Hematopoietic multipotent progenitor cell treated with erythropoietin and hydrocortisone succinate and interleukin-3 and kit ligand, for 6 days (in vitro differentiated cells): ENCODE data around the gene THBD.

Source experiments
- DNase-seq: peaks from one replicate; pipeline ENCODE4 v3.0.0-alpha.2; 2015

Gene THBD

DNA sequence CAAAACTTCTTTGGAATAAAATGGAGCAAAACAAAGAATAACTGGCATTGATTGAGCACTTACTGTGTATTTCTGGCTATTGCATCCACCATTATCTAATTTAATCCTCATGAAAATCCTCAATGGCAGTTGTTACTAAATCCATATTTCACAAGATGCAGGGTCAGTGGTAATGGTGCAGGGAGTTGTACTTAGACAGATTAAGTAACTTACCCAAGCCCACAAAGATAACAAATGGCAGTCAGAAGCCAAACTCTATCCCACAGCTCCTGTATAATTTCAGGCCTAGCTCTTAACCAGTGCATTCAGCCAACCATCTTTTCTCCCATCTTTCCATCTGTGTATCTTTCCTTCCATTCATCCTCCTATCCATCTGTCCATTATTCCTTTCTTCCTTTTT lies 43.7 kb downstream of the THBD start:
- DNase-seq, result peak; percentile 48

GRCh38 chr20:23003881-23004460 lies 45.5 kb downstream of the THBD start:
- no peak for DNase-seq

DNA sequence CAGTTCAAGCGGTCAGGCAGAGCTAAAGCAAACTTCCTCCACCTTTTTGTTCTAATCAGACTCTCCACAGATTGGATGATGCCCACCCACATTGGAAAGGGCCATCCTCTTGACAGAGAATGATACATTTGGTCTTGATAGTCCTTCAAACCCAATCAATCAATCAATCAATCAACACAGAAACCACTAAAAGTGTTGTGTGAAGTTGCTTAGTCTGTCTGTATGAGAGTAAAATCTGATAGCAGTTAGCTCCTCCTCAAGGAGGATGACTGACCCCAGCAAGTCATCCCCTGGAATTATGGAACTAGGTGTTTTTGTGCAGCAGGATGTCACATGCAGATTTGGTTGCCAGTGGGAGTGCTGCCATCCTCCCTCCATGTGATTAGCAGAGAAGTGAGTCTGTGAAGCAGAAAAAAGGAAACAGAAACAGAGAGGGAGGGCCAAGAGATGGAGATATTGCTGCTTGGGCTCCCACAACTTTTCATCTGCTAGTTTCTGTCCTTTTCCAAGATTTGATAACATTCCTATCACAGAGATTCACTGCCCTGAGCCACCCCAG lies 46.3 kb downstream of the THBD start:
- no peak for DNase-seq

- DNase-seq, result peak; percentile 10
Observed at GRCh38 chr20:23002276-23002675, 47.2 kb downstream of the THBD start.

DNA sequence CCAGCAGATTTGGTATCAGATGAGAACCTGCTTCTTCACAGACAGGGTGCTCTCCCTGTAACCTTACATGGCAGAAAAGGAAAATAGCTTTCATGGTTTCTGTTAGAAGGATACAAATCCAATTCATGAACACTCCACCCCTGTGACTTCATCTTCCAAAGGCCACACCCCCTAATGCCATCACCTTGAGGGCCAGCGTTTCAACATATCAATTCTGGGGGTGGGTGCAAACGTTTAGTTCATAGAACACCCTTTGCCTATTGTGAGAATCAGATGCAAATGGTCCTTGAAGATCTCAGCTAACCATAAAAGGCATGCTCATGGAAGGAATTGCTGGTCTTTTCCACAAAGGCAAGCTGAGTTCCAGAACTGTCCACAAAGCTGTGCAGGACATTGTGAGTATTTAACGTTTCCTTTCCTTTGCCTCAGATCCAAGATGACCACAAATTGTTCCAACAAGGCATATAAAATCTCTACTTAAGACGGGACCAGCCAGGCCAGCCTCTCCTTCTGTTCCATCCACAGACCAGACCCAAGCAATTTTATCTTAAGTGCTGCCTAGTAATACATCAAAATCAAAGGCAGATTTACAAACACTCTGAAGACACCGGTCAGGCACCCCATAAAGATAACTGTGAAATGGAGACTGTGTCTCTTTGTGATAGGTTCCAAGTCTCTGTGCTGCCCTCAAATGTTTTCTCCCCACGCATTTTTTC lies 49.1 kb downstream of the THBD start:
- DNase-seq, result no peak

GRCh38 chr20:22999756-23000155 lies 49.7 kb downstream of the THBD start:
- no peak for DNase-seq

DNA sequence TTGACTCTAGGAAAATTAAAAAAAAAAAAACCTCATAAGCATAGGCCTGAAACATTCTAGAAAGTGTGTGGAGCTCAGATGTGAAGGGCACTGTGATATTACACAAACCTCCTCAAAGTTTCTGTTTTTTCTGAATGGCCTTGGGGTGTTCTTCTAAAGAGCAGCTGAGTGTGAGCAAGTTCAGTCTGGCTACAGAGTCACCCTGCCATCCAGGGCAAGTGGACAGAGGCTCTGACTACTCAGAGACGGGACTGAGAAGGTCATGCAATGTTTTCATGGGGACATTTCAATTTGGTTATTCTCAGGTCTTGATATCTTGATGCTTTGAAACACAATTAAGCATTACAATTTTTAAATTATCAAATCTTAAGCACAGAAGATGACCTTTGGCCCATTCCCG lies 51.0 kb downstream of the THBD start:
- DNase-seq, result no peak

- DNase-seq, result no peak
Observed at GRCh38 chr20:22995923-22996322, 53.5 kb downstream of the THBD start.
